Central memory CD8-positive, alpha-beta T cell (primary cell): ENCODE data around the gene IL15RA.
A peak's percentile ranks its signal among the peaks of the same experiment; 100 is the strongest.

ENCODE experiments used
- ATAC-seq: fragments of 150-1000 bp; cut with Tn5 transposase; replicated peaks from 2 replicates; pipeline ENCODE4 v1.10.0; 2022; ENCODE audit warnings: mild to moderate bottlenecking, moderate FRiP score, moderate number of reproducible peaks; ENCODE audit not compliant: poor library complexity, severe bottlenecking; ENCODE audit errors: extremely low read depth
- DNase-seq, 2 donors: peaks; one replicate each; pipeline ENCODE4 v3.0.0; 2021; ENCODE audit warnings: low spot score in 2 of 2
- H3K27ac Mint-ChIP-seq: one replicate; pipeline ENCODE4 v1.8.0; 2022; ENCODE audit warnings: low read depth, mild to moderate bottlenecking, moderate library complexity, mixed read lengths
- H3K27me3 Mint-ChIP-seq: one replicate; pipeline ENCODE4 v1.8.0; 2022; ENCODE audit warnings: mixed read lengths
- H3K36me3 Mint-ChIP-seq: one replicate; pipeline ENCODE4 v1.8.0; 2022; ENCODE audit warnings: mild to moderate bottlenecking, moderate library complexity, mixed read lengths; ENCODE audit not compliant: insufficient read depth
- H3K4me1 Mint-ChIP-seq: one replicate; pipeline ENCODE4 v1.8.0; 2022; ENCODE audit warnings: mixed read lengths
- H3K4me3 Mint-ChIP-seq: one replicate; pipeline ENCODE4 v1.8.0; 2022; ENCODE audit warnings: mild to moderate bottlenecking, moderate library complexity, mixed read lengths
- H3K9me3 Mint-ChIP-seq: one replicate; pipeline ENCODE4 v1.8.0; 2022; ENCODE audit warnings: mixed read lengths

IL15RA gene

DNA sequence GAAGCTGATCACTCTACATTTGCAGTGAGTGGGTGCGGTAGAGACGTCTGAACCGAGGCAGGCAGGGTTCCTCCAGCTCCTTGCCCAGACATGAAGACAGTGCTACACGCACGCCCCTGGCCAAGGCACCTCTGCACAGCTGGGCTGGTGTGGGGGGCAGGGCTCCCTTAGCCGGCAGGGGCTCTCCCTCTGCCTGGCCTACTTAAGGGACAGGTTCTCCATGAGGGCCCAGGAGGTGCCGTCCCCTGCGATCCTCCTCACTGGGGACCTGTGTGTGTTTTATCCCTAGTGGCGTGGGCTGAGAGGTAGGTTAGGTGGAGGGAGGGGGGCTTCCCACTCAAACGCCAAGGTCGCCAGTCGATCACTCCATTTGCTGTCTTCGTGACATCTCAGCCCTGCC, 35.3 kb downstream of the IL15RA start:
- ATAC-seq (no peak), DNase-seq (no peak)
- Mint-ChIP-seq H3K27me3 (peaks cover 8% of the 10 kb centered on the region), H3K4me1 (peaks cover 14% of the 10 kb centered on the region), H3K4me3 (no peak overlapping the region), H3K27ac (no peak overlapping the region), H3K9me3 (no peaks in the 10 kb centered on the region), H3K36me3 (peaks cover 4% of the 10 kb centered on the region)

DNA sequence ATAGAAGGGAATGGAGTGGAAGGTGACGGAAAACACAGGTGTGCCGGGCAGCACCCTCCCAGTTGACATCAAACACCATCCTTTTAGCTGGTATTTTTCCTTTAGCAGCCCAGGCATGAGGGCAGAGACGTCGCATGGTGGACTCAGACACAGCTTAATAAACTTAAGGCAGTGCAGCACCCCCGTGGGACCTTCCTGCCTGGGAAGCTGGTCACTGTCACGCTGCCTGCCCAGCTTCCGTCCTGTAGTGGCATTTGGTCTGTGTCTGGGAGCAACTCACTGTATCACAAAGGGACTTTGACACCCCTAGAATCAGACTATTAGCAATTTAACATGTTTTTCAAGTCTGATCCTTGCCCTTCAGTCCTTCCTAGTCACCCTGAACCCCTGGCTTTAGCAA, 35.8 kb downstream of the IL15RA start:
- peaks cover 7% of the 10 kb centered on the region for H3K36me3 Mint-ChIP-seq
- no peak for DNase-seq
- peaks cover 8% of the 10 kb centered on the region for H3K27me3 Mint-ChIP-seq
- H3K27ac Mint-ChIP-seq = no peak overlapping the region
- no peak for ATAC-seq
- no peak overlapping the region for H3K4me3 Mint-ChIP-seq
- peaks cover 14% of the 10 kb centered on the region for H3K4me1 Mint-ChIP-seq
- no peaks in the 10 kb centered on the region for H3K9me3 Mint-ChIP-seq

DNA sequence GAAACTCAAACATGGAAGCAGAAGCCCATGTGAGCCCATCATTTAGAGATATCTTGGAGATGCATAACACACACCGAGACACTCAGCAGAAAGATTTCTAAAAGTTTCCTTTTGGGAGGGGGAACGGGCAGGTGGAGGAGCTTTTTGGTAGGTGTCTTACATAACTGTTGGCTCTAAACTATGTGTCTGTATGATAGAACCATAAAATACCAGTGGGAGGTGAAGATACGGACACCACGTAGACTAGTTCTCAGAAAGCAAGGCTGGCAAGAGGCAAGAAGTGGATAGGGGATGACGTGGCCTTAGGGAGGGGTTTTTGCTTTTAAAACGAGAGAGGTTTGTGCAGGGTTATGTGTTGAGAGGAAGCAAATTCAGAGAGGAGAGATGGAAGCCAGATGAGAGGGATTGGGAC, 36.5 kb downstream of the IL15RA start:
- Mint-ChIP-seq H3K27ac (no peak overlapping the region), H3K9me3 (no peaks in the 10 kb centered on the region), H3K4me3 (no peak overlapping the region), H3K4me1 (peaks cover 11% of the 10 kb centered on the region), H3K36me3 (peaks cover 10% of the 10 kb centered on the region), H3K27me3 (peaks cover 8% of the 10 kb centered on the region)
- DNase-seq (no peak), ATAC-seq (no peak)

DNA sequence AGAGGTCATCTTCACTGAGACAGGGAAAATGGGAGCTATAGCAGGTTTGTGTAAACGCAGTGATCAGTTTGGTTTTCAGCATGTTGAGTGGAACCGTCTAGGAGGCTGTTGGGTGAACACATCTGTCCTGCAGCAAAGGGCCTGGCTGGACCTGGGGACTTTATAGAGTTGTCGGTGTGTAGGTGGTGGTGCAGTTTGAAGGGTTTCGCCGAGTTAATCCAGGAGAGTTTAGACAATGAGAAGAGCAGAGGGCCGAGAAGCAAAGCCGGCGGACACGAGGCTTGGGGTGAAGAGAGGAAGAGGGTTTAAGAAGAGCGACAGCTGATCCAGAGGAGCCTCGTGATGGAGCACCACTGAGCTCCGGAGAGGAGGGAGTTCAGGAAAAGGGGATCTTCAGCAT, 39.1 kb downstream of the IL15RA start:
- Mint-ChIP-seq H3K9me3 (no peaks in the 10 kb centered on the region), H3K27me3 (peaks cover 2% of the 10 kb centered on the region), H3K27ac (no peak overlapping the region), H3K36me3 (peaks cover 17% of the 10 kb centered on the region), H3K4me3 (no peak overlapping the region), H3K4me1 (peaks cover 5% of the 10 kb centered on the region)
- no peak for DNase-seq
- ATAC-seq = no peak

DNA sequence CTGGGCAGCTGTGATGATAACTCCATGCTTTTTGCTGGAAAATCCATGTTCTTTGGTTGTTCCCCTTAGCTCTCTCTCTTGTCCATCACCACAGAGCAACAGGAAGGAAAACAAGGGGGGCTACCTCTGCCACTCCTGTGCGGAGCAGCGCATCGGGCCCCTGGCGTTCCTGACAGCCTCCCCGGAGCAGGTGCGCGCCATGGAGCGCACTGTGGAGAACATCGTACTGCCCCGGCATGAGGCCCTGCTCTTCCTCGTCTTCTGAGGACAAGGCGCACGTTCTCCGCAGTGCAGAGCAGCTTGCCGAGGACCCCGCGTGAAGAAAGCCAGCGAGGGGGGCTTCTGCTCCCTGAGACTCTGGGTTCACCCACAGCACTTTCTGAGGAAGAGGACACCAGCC, 40.3 kb downstream of the IL15RA start:
- ATAC-seq (no peak), DNase-seq (no peak)
- peaks cover 5% of the 10 kb centered on the region for H3K4me1 Mint-ChIP-seq
- H3K27me3 Mint-ChIP-seq = no peaks in the 10 kb centered on the region
- H3K9me3 Mint-ChIP-seq = no peaks in the 10 kb centered on the region
- H3K36me3 Mint-ChIP-seq = peaks cover 18% of the 10 kb centered on the region
- peak overlapping the region; percentile 11 for H3K27ac Mint-ChIP-seq
- H3K4me3 Mint-ChIP-seq = no peak overlapping the region

DNA sequence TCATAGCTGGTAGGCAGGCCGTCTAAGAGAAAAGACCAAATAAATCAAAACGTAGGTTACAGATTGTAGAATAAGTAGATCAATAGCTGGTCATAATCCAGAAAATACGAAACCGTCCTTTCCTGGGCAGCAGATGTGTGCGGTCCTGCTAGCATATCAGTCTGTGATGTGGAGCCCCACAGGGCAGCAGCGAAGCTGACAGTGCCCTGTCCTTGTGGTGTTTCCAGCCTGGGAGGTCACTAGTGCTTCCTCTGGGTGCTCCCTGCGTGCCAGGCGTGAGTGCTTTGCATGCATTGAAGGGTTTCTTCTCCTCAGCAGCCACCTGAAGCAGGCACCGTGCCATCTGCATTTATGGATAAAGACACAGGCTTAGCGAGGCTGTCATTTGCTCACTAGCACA, 41.7 kb downstream of the IL15RA start:
- H3K27ac Mint-ChIP-seq = no peak overlapping the region

DNA sequence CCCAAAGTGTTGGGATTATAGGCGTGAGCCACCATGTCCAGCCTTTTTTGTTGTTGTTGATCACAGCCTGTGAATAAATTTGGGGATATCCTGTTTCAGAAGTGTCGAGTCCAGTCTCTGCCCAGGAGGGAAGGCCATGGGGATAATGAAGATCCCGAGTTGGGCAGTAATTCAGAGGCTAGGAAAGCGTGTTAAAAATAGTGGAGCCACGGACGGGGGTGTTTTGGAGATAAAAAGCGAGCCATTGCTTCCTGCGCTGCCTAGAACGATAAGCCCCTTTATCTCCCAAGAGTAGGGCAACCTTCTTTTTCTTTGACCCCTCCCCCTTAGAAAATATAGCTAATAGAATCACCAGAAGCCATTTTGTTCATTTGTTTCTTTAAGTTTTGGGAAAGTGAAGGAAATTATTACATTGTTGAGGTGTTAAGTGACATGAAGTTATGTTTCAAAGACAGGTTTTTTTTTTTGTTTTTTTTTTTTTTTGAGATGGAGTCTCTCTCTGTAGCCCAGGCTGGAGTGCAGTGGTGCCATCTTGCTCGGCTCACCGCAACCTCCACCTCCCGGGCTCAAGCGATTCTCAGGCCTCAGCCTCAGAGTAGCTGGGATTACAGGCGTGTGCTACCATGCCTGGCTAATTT, 43.3 kb downstream of the IL15RA start:
- H3K36me3 Mint-ChIP-seq = peaks cover 28% of the 10 kb centered on the region
- DNase-seq = no peak
- H3K27me3 Mint-ChIP-seq = no peaks in the 10 kb centered on the region
- H3K4me1 Mint-ChIP-seq = no peaks in the 10 kb centered on the region
- no peaks in the 10 kb centered on the region for H3K9me3 Mint-ChIP-seq
- ATAC-seq = no peak
- H3K27ac Mint-ChIP-seq = no peak overlapping the region
- H3K4me3 Mint-ChIP-seq = no peak overlapping the region

More for the DNA sequence above, 41.7 kb downstream of the IL15RA start:
- DNase-seq = no peak
- Mint-ChIP-seq H3K27me3 (no peaks in the 10 kb centered on the region), H3K4me1 (peaks cover under 1% of the 10 kb centered on the region), H3K4me3 (no peak overlapping the region), H3K36me3 (peaks cover 20% of the 10 kb centered on the region), H3K9me3 (no peaks in the 10 kb centered on the region)
- no peak for ATAC-seq

DNA sequence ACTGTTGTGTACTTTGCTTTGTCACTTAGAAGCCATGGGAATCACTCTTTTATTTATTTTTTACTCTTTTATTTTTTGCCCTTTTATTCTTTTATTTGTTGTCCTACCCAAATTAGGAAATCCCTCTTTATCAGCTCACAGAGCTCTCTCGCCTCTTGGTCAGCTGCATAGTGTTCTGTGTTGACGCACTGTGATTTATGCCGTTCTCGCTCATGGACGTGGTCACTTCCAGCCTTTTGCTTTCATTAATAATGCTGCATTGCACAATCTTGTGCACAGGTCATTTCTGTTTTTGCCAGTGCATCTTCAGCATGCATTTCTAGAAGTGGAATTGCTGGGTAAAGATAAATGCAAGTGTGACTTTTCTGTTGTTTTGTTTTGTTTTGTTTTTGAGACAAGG, 45.0 kb downstream of the IL15RA start:
- Mint-ChIP-seq H3K36me3 (peaks cover 38% of the 10 kb centered on the region), H3K4me1 (no peaks in the 10 kb centered on the region)

DNA sequence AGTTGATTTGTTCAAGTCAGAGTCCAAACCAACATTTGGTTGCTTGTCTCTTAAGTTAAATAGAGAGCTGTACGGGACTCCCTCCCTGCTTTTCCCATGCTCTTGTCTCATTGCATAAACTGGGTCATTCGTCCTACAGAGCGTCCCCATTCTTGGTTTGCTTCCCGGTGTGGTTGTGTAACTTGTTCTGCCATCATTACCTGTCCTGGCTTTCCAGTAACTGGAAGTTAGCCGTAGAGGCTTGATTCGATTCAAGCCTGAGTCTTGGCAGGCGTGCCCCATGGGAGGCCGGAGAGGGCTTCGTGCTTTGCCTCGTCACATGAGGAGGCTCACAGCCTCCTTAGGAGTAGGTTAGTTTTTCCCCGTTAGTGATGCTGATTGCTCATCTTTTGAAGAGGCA, 47.1 kb downstream of the IL15RA start:
- peak overlapping the region; percentile 8 for H3K27ac Mint-ChIP-seq
- ATAC-seq (no peak), DNase-seq (no peak)
- H3K9me3 Mint-ChIP-seq = no peaks in the 10 kb centered on the region
- H3K27me3 Mint-ChIP-seq = no peaks in the 10 kb centered on the region
- peaks cover 43% of the 10 kb centered on the region for H3K36me3 Mint-ChIP-seq
- no peak overlapping the region for H3K4me3 Mint-ChIP-seq
- no peaks in the 10 kb centered on the region for H3K4me1 Mint-ChIP-seq

More for the DNA sequence above, 45.0 kb downstream of the IL15RA start:
- Mint-ChIP-seq H3K27me3 (no peaks in the 10 kb centered on the region), H3K4me3 (no peak overlapping the region), H3K9me3 (no peaks in the 10 kb centered on the region), H3K27ac (no peak overlapping the region)
- ATAC-seq = no peak
- no peak for DNase-seq

DNA sequence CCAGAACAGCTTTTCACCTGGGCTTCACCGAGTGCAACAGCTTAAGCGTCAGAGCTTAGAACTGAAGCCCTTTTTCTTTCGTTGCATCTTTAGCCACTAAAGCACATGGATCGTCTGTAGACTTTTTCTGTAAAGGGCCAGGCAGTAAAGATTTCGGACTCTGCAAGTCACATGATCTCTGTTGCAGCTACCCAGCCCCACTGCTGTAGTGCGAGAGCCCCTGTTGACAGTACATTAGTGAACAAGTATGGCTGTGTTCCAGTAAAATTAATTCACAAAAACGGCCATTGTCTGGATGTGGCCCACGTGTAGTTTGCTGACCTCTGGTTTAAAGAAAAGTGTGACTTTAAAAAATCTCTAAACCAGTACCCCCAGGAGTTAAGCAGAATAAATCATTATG, 47.9 kb downstream of the IL15RA start:
- Mint-ChIP-seq H3K4me1 (no peaks in the 10 kb centered on the region), H3K4me3 (no peak overlapping the region), H3K36me3 (peaks cover 41% of the 10 kb centered on the region), H3K27ac (no peak overlapping the region), H3K27me3 (no peaks in the 10 kb centered on the region), H3K9me3 (no peaks in the 10 kb centered on the region)
- no peak for DNase-seq
- no peak for ATAC-seq

DNA sequence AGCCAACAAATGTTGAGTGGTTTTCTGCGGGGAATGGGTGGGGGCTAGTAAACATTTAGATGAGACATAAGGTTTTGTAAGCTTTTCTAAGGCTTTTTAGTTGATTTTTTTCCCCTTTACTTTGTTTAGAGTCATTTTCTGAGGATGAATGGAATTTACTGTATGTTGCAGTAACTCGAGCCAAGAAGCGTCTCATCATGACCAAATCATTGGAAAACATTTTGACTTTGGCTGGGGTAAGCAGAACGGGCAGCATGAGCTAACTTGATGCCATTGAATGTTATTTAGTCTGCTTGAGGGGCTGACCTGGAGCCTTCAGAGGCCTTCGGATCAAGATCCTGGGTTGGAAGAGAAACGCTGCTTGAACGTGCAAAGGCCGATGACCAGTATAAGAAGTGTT, 50.0 kb downstream of the IL15RA start:
- no peak for ATAC-seq
- no peaks in the 10 kb centered on the region for H3K4me1 Mint-ChIP-seq
- H3K9me3 Mint-ChIP-seq = no peaks in the 10 kb centered on the region
- H3K4me3 Mint-ChIP-seq = no peak overlapping the region
- no peak for DNase-seq
- no peaks in the 10 kb centered on the region for H3K27me3 Mint-ChIP-seq
- peaks cover 53% of the 10 kb centered on the region for H3K36me3 Mint-ChIP-seq
- no peak overlapping the region for H3K27ac Mint-ChIP-seq

DNA sequence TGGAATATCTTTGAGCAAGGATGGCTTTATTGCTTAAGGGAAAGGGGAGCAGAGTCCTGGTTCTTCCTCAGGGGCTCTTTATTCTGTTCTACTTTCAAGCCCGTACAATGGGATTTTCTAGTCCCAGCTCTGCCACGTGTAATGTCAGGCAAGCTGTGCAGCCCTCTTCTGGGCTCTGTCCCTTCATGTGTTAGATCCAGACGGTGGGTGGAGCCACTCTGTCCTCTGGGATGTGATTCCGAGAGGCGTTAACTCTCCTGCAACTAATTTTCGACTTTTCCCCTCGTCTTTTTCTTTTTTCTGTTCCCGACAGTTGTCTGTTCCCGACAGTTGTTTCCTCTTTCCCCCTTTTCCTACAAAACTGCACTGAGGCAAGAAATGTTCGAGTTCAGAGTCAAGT, 52.5 kb downstream of the IL15RA start:
- no peaks in the 10 kb centered on the region for H3K9me3 Mint-ChIP-seq
- ATAC-seq (no peak), DNase-seq (no peak)
- H3K27ac Mint-ChIP-seq = no peak overlapping the region
- H3K36me3 Mint-ChIP-seq = peaks cover 59% of the 10 kb centered on the region
- peaks cover 8% of the 10 kb centered on the region for H3K4me1 Mint-ChIP-seq
- H3K27me3 Mint-ChIP-seq = no peaks in the 10 kb centered on the region
- no peak overlapping the region for H3K4me3 Mint-ChIP-seq

DNA sequence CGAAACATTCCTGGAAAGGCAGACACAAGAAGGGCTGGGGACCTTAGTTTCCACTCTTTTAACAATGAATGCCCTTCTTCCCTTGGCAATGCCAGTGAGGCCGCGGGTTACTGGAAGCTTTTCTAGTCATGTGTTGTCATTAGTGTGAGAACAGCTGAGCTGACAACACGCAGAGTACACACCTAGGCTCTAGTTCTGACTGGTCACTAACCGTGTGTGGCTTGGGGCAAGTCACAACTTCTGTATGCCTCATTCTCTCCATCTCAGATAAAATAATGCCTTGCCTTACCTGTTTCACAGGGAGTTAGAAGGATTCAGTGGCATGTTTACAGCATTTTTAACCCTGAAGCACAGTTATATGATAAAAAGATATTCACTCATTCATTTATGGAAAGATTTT, 55.6 kb downstream of the IL15RA start:
- H3K27me3 Mint-ChIP-seq = no peaks in the 10 kb centered on the region
- H3K36me3 Mint-ChIP-seq = peaks cover 43% of the 10 kb centered on the region
- peaks cover 8% of the 10 kb centered on the region for H3K4me1 Mint-ChIP-seq
- no peak overlapping the region for H3K27ac Mint-ChIP-seq
- ATAC-seq (no peak), DNase-seq (no peak)
- H3K4me3 Mint-ChIP-seq = no peak overlapping the region
- H3K9me3 Mint-ChIP-seq = no peaks in the 10 kb centered on the region
